KMS-11 (cell line): ENCODE data around the gene TK1.

ENCODE experiments used
- H2AFZ ChIP-seq: fragments of 200-600 bp; sonication (generic); 2 replicates; pipeline ENCODE4 v1.6.1; 2016; ENCODE audit warnings: antibody characterized with exemption, mixed run types, low read depth
- H3K27ac ChIP-seq: fragments of 200-600 bp; sonication (generic); 2 replicates; pipeline ENCODE4 v1.6.1; 2016; ENCODE audit warnings: mild to moderate bottlenecking, mixed run types
- H3K27me3 ChIP-seq: fragments of 200-600 bp; sonication (generic); 2 replicates; pipeline ENCODE4 v1.6.1; 2017; ENCODE audit warnings: mild to moderate bottlenecking, low read depth, mixed run types, moderate library complexity; ENCODE audit not compliant: insufficient read depth
- H3K36me3 ChIP-seq: fragments of 200-600 bp; sonication (generic); 2 replicates; pipeline ENCODE4 v1.6.1; 2017; ENCODE audit warnings: mild to moderate bottlenecking, mixed run types; ENCODE audit not compliant: insufficient read depth
- H3K4me1 ChIP-seq: fragments of 200-600 bp; sonication (generic); 2 replicates; pipeline ENCODE4 v1.6.1; 2016; ENCODE audit warnings: mild to moderate bottlenecking, low read depth, mixed run types; ENCODE audit not compliant: poor library complexity, severe bottlenecking
- H3K4me2 ChIP-seq: fragments of 200-600 bp; sonication (generic); 2 replicates; pipeline ENCODE4 v1.7.0; 2016; ENCODE audit warnings: mild to moderate bottlenecking, mixed run types
- H3K4me3 ChIP-seq: fragments of 200-600 bp; sonication (generic); IDR thresholded peaks from 2 replicates; pipeline ENCODE4 v1.6.1; 2017; ENCODE audit warnings: low read depth, low read length, mixed read lengths; ENCODE audit not compliant: insufficient read depth
- H3K79me2 ChIP-seq: fragments of 200-600 bp; sonication (generic); 2 replicates; pipeline ENCODE4 v1.6.1; 2016; ENCODE audit warnings: low read depth, mixed run types; ENCODE audit not compliant: insufficient read depth
- H3K9ac ChIP-seq: fragments of 200-600 bp; sonication (generic); 2 replicates; pipeline ENCODE4 v1.6.1; 2016; ENCODE audit warnings: mild to moderate bottlenecking, mixed run types
- H4K20me1 ChIP-seq: fragments of 200-600 bp; sonication (generic); 2 replicates; pipeline ENCODE4 v1.6.1; 2016; ENCODE audit warnings: mild to moderate bottlenecking, mixed run types; ENCODE audit not compliant: insufficient read depth
- CTCF ChIP-seq: fragments of 200-600 bp; sonication (generic); conservative IDR thresholded peaks from 2 replicates; pipeline ENCODE4 v1.6.1; 2017; ENCODE audit warnings: low read depth, mild to moderate bottlenecking, antibody characterized with exemption, low read length, moderate library complexity, mixed read lengths

Gene TK1

GRCh38 chr17:78226055-78226758 lies 39.4 kb upstream of the TK1 start:
- Histone ChIP-seq H3K9ac (no peak overlapping the region), H3K4me2 (no peak overlapping the region), H4K20me1 (no peaks in the 10 kb centered on the region), H3K4me1 (peaks cover 20% of the 10 kb centered on the region), H3K79me2 (no peaks in the 10 kb centered on the region), H3K4me3 (no peak overlapping the region), H3K36me3 (peaks cover 12% of the 10 kb centered on the region; the same call in 1 of the 2 replicates), H3K27ac (no peak overlapping the region), H2AFZ (no peak overlapping the region), H3K27me3 (no peaks in the 10 kb centered on the region)
- no peak for TF ChIP-seq CTCF

GRCh38 chr17:78225088-78225865 lies 38.4 kb upstream of the TK1 start:
- Histone ChIP-seq H3K9ac (no peak overlapping the region), H2AFZ (no peak overlapping the region), H4K20me1 (no peaks in the 10 kb centered on the region), H3K4me2 (no peak overlapping the region), H3K79me2 (no peaks in the 10 kb centered on the region), H3K36me3 (peaks cover 17% of the 10 kb centered on the region; the same call in 1 of the 2 replicates), H3K4me1 (peaks cover 10% of the 10 kb centered on the region), H3K4me3 (no peak overlapping the region), H3K27me3 (no peaks in the 10 kb centered on the region), H3K27ac (no peak overlapping the region)
- no peak for TF ChIP-seq CTCF

- peaks cover 2% of the 10 kb centered on the region for H3K4me1 ChIP-seq
- H3K27ac ChIP-seq: no peak overlapping the region
- H3K36me3 ChIP-seq: peaks cover 17% of the 10 kb centered on the region; the same call in 1 of the 2 replicates
- H3K27me3 ChIP-seq: no peaks in the 10 kb centered on the region
- no peak overlapping the region for H3K9ac ChIP-seq
- H3K4me3 ChIP-seq: no peak overlapping the region
- TF ChIP-seq CTCF: no peak
- H3K4me2 ChIP-seq: no peak overlapping the region
- no peaks in the 10 kb centered on the region for H4K20me1 ChIP-seq
- H2AFZ ChIP-seq: no peak overlapping the region
- no peaks in the 10 kb centered on the region for H3K79me2 ChIP-seq
Observed at GRCh38 chr17:78224231-78225087, 37.6 kb upstream of the TK1 start.

- H2AFZ ChIP-seq: no peak overlapping the region
- no peak for TF ChIP-seq CTCF
- H4K20me1 ChIP-seq: no peaks in the 10 kb centered on the region
- no peak overlapping the region for H3K27ac ChIP-seq
- no peaks in the 10 kb centered on the region for H3K79me2 ChIP-seq
- no peak overlapping the region for H3K4me3 ChIP-seq
- H3K9ac ChIP-seq: no peak overlapping the region
- peaks cover 17% of the 10 kb centered on the region; the same call in 1 of the 2 replicates for H3K36me3 ChIP-seq
- no peaks in the 10 kb centered on the region for H3K4me1 ChIP-seq
- no peak overlapping the region for H3K4me2 ChIP-seq
- no peaks in the 10 kb centered on the region for H3K27me3 ChIP-seq
Observed at GRCh38 chr17:78223765-78224164, 36.9 kb upstream of the TK1 start.
